HepG2 (cell line): ENCODE measurements around the gene DPEP2NB. TPM values are rescaled to one million over a fixed set of nuclear protein-coding genes. Genes with fewer than 3 reads are reported as not detected.
A peak's percentile ranks its signal among the peaks of the same experiment; 100 is the strongest.

Experiments
- BRCA1 ChIP-seq: sonication (generic); formaldehyde crosslinking; IDR thresholded peaks from 2 replicates; pipeline ENCODE4 v1.4.0; 2020; ENCODE audit warnings: missing genetic modification reagents
- FOSL1 ChIP-seq: sonication (generic); formaldehyde crosslinking; IDR thresholded peaks from 2 replicates; pipeline ENCODE4 v1.9.0; 2021; ENCODE audit warnings: missing genetic modification reagents, borderline replicate concordance
- KLF11 ChIP-seq: IDR thresholded peaks from 2 replicates; pipeline ENCODE4 v1.6.1; 2016; ENCODE audit warnings: missing compliant biosample characterization
- MAFF ChIP-seq: IDR thresholded peaks from 2 replicates; pipeline ENCODE4 v1.6.1; 2011; ENCODE audit warnings: low read depth, low read length, improper control_type of control experiment
- MZF1 ChIP-seq: sonication (generic); formaldehyde crosslinking; IDR thresholded peaks from 2 replicates; pipeline ENCODE4 v1.8.1; 2023; ENCODE audit warnings: mild to moderate bottlenecking, missing genetic modification reagents, borderline replicate concordance
- REPIN1 ChIP-seq: sonication (generic); formaldehyde crosslinking; IDR thresholded peaks from 2 replicates; pipeline ENCODE4 v1.8.0; 2022; ENCODE audit warnings: missing genetic modification reagents, low read depth, mild to moderate bottlenecking, borderline replicate concordance
- RFX5 ChIP-seq: IDR thresholded peaks from 2 replicates; pipeline ENCODE4 v1.6.1; 2011; ENCODE audit warnings: low read depth, low read length, improper control_type of control experiment
- SNAI1 ChIP-seq: sonication (generic); formaldehyde crosslinking; IDR thresholded peaks from 2 replicates; pipeline ENCODE4 v1.5.0; 2020; ENCODE audit warnings: mild to moderate bottlenecking, missing genetic modification reagents, borderline replicate concordance
- SOX6 ChIP-seq, 2 experiments: fragments of 450-650 bp in 1 of 2; sonication (generic) in 1 of 2; formaldehyde crosslinking in 1 of 2; IDR thresholded peaks; 2 replicates each; pipeline versions ENCODE4 v1.4.0 to v1.6.1; 2017 to 2020; ENCODE audit warnings: antibody characterized with exemption in 1 of 2, mild to moderate bottlenecking in 1 of 2, missing genetic modification reagents in 1 of 2
- STAG1 ChIP-seq: sonication (generic); formaldehyde crosslinking; IDR thresholded peaks from 2 replicates; pipeline ENCODE4 v1.4.0; 2020; ENCODE audit warnings: missing genetic modification reagents
- TBX2 ChIP-seq: sonication (generic); formaldehyde crosslinking; IDR thresholded peaks from 2 replicates; pipeline ENCODE4 v1.5.0; 2020; ENCODE audit warnings: missing genetic modification reagents, mild to moderate bottlenecking, borderline replicate concordance
- TP53 ChIP-seq: sonication (generic); formaldehyde crosslinking; conservative IDR thresholded peaks from 2 replicates; pipeline ENCODE4 v1.4.0; 2020; ENCODE audit warnings: missing genetic modification reagents
- ZNF12 ChIP-seq: sonication (generic); formaldehyde crosslinking; IDR thresholded peaks from 2 replicates; pipeline ENCODE4 v1.5.0; 2020; ENCODE audit warnings: missing genetic modification reagents
- ZNF337 ChIP-seq: sonication (generic); formaldehyde crosslinking; IDR thresholded peaks from 2 replicates; pipeline ENCODE4 v1.5.1; 2020; ENCODE audit warnings: missing genetic modification reagents, low read depth, mild to moderate bottlenecking, borderline replicate concordance
- ZNF577 ChIP-seq: sonication (generic); formaldehyde crosslinking; IDR thresholded peaks from 2 replicates; pipeline ENCODE4 v1.4.0; 2020; ENCODE audit warnings: mild to moderate bottlenecking, low read depth, missing genetic modification reagents, borderline replicate concordance
- ZNF850 ChIP-seq: sonication (generic); formaldehyde crosslinking; conservative IDR thresholded peaks from 2 replicates; pipeline ENCODE4 v1.9.0; 2021; ENCODE audit warnings: mild to moderate bottlenecking, missing genetic modification reagents
- polyA plus RNA-seq, 8 experiments: library from polyadenylated mRNA; depleted of rRNA in 3 of 8; stranded (reverse) in 7 of 8; unstranded in 1 of 8; fragments of >200 nt; fragmentation: Illumina TruSeq in 4 of 8; extraction: Trizol in 4 of 8; gene quantifications; 2 replicates each; pipeline versions ENCODE4 v1.2.1 to v1.2.3, GENCODE V29; 2011 to 2016; ENCODE audit warnings: low read depth in 4 of 8, missing spikeins in 1 of 8, mixed read lengths in 1 of 8; ENCODE audit not compliant: insufficient read depth in 1 of 8
- total RNA-seq, 5 experiments: library from RNA; depleted of rRNA; stranded (reverse); fragments of >200 nt; fragmentation: Illumina TruSeq; extraction: Trizol; gene quantifications; 2 replicates each; pipeline ENCODE4 v1.2.3, GENCODE V29; 2016; ENCODE audit warnings: low read depth in 1 of 5
- TF ChIP-seq, protein P1 (sequence below): sonication (generic); formaldehyde crosslinking; IDR thresholded peaks from 2 replicates; pipeline ENCODE4 v1.5.1; 2020; ENCODE audit warnings: missing genetic modification reagents, mild to moderate bottlenecking, borderline replicate concordance
- TF ChIP-seq, protein P2 (sequence below): IDR thresholded peaks from 2 replicates; pipeline ENCODE4 v1.6.1; 2016; ENCODE audit warnings: low read depth, missing genetic modification reagents, missing compliant biosample characterization
- TF ChIP-seq, protein P3 (sequence below), 2 experiments: sonication (generic) in 1 of 2; formaldehyde crosslinking in 1 of 2; IDR thresholded peaks; 2 replicates each; pipeline versions ENCODE4 v1.4.0 to v1.6.1; 2018 to 2020; ENCODE audit warnings: missing genetic modification reagents in 2 of 2, borderline replicate concordance in 1 of 2, low read depth in 1 of 2, mild to moderate bottlenecking in 1 of 2, missing biosample characterization in 1 of 2
- TF ChIP-seq, protein P4 (sequence below): sonication (generic); formaldehyde crosslinking; IDR thresholded peaks from 2 replicates; pipeline ENCODE4 v1.5.0; 2020; ENCODE audit warnings: missing genetic modification reagents

The DPEP2NB gene
- total and polyA plus RNA-seq, 2 of the 13 experiments (the other 11 are each of a cell fraction or from before 2014, with no cell fraction given): not detected

DNA sequence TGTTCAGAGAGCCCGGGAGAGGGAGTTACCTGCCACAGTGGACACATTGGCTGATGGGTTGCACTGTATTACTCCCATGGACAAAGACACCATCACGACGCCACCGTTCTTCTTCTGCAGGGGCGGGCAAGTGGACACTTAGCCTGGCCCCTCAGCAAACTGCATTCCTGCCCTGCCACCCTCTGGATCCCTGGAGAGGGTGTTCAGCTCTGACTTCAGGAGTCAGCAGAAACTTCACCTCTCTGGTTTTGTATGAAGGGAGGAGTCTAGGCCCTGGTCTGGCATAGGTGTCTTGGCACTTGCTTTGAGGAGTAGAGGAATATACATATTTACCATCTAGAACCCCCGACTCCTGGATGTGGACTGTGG, 25.7 kb downstream of the DPEP2NB start (continued):
- TF ChIP-seq, protein P1, sequence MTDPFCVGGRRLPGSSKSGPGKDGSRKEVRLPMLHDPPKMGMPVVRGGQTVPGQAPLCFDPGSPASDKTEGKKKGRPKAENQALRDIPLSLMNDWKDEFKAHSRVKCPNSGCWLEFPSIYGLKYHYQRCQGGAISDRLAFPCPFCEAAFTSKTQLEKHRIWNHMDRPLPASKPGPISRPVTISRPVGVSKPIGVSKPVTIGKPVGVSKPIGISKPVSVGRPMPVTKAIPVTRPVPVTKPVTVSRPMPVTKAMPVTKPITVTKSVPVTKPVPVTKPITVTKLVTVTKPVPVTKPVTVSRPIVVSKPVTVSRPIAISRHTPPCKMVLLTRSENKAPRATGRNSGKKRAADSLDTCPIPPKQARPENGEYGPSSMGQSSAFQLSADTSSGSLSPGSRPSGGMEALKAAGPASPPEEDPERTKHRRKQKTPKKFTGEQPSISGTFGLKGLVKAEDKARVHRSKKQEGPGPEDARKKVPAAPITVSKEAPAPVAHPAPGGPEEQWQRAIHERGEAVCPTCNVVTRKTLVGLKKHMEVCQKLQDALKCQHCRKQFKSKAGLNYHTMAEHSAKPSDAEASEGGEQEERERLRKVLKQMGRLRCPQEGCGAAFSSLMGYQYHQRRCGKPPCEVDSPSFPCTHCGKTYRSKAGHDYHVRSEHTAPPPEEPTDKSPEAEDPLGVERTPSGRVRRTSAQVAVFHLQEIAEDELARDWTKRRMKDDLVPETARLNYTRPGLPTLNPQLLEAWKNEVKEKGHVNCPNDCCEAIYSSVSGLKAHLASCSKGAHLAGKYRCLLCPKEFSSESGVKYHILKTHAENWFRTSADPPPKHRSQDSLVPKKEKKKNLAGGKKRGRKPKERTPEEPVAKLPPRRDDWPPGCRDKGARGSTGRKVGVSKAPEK (CRISPR knock-in tag): no peak
- TF ChIP-seq, protein P2, sequence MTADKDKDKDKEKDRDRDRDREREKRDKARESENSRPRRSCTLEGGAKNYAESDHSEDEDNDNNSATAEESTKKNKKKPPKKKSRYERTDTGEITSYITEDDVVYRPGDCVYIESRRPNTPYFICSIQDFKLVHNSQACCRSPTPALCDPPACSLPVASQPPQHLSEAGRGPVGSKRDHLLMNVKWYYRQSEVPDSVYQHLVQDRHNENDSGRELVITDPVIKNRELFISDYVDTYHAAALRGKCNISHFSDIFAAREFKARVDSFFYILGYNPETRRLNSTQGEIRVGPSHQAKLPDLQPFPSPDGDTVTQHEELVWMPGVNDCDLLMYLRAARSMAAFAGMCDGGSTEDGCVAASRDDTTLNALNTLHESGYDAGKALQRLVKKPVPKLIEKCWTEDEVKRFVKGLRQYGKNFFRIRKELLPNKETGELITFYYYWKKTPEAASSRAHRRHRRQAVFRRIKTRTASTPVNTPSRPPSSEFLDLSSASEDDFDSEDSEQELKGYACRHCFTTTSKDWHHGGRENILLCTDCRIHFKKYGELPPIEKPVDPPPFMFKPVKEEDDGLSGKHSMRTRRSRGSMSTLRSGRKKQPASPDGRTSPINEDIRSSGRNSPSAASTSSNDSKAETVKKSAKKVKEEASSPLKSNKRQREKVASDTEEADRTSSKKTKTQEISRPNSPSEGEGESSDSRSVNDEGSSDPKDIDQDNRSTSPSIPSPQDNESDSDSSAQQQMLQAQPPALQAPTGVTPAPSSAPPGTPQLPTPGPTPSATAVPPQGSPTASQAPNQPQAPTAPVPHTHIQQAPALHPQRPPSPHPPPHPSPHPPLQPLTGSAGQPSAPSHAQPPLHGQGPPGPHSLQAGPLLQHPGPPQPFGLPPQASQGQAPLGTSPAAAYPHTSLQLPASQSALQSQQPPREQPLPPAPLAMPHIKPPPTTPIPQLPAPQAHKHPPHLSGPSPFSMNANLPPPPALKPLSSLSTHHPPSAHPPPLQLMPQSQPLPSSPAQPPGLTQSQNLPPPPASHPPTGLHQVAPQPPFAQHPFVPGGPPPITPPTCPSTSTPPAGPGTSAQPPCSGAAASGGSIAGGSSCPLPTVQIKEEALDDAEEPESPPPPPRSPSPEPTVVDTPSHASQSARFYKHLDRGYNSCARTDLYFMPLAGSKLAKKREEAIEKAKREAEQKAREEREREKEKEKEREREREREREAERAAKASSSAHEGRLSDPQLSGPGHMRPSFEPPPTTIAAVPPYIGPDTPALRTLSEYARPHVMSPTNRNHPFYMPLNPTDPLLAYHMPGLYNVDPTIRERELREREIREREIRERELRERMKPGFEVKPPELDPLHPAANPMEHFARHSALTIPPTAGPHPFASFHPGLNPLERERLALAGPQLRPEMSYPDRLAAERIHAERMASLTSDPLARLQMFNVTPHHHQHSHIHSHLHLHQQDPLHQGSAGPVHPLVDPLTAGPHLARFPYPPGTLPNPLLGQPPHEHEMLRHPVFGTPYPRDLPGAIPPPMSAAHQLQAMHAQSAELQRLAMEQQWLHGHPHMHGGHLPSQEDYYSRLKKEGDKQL (CRISPR knock-in tag): no peak
- no peak for TF ChIP-seq BRCA1 (CRISPR knock-in tag)
- TF ChIP-seq KLF11 (CRISPR knock-in tag): no peak
- no peak for TF ChIP-seq RFX5
- no peak for TF ChIP-seq ZNF850 (CRISPR knock-in tag)
- peak; percentile 64 for TF ChIP-seq STAG1 (CRISPR knock-in tag)
- TF ChIP-seq ZNF337 (CRISPR knock-in tag): no peak
- TF ChIP-seq, protein P3, sequence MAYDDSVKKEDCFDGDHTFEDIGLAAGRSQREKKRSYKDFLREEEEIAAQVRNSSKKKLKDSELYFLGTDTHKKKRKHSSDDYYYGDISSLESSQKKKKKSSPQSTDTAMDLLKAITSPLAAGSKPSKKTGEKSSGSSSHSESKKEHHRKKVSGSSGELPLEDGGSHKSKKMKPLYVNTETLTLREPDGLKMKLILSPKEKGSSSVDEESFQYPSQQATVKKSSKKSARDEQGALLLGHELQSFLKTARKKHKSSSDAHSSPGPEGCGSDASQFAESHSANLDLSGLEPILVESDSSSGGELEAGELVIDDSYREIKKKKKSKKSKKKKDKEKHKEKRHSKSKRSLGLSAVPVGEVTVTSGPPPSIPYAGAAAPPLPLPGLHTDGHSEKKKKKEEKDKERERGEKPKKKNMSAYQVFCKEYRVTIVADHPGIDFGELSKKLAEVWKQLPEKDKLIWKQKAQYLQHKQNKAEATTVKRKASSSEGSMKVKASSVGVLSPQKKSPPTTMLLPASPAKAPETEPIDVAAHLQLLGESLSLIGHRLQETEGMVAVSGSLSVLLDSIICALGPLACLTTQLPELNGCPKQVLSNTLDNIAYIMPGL (CRISPR knock-in tag; IDR thresholded peaks at IDR 0.05; ENCODE audit: borderline replicate concordance in 1 of 2, low read depth in 1 of 2): no peak
- TF ChIP-seq SOX6 (IDR thresholded peaks at IDR 0.05): no peak
- no peak for TF ChIP-seq SOX6 (CRISPR knock-in tag; IDR thresholded peaks at IDR 0.05)
- TF ChIP-seq ZNF12 (CRISPR knock-in tag): no peak
- no peak for TF ChIP-seq SNAI1 (CRISPR knock-in tag)
- TF ChIP-seq MAFF: no peak
- TF ChIP-seq TBX2 (CRISPR knock-in tag): no peak
- TF ChIP-seq, protein P4, sequence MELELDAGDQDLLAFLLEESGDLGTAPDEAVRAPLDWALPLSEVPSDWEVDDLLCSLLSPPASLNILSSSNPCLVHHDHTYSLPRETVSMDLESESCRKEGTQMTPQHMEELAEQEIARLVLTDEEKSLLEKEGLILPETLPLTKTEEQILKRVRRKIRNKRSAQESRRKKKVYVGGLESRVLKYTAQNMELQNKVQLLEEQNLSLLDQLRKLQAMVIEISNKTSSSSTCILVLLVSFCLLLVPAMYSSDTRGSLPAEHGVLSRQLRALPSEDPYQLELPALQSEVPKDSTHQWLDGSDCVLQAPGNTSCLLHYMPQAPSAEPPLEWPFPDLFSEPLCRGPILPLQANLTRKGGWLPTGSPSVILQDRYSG (CRISPR knock-in tag): no peak
- TF ChIP-seq FOSL1 (CRISPR knock-in tag): no peak
- no peak for TF ChIP-seq MZF1
- TF ChIP-seq ZNF577: no peak
- no peak for TF ChIP-seq TP53 (CRISPR knock-in tag)
- no peak for TF ChIP-seq REPIN1 (CRISPR knock-in tag)
